GM19328 (cell line): ENCODE measurements around the gene ZNF556.

Experiments used
- ATAC-seq: cut with Tn5 transposase; IDR thresholded peaks from one replicate; pipeline ENCODE4 v1.9.1; 2021; ENCODE audit warnings: mild to moderate bottlenecking, moderate library complexity; ENCODE audit not compliant: unreplicated experiment

ZNF556 gene

DNA sequence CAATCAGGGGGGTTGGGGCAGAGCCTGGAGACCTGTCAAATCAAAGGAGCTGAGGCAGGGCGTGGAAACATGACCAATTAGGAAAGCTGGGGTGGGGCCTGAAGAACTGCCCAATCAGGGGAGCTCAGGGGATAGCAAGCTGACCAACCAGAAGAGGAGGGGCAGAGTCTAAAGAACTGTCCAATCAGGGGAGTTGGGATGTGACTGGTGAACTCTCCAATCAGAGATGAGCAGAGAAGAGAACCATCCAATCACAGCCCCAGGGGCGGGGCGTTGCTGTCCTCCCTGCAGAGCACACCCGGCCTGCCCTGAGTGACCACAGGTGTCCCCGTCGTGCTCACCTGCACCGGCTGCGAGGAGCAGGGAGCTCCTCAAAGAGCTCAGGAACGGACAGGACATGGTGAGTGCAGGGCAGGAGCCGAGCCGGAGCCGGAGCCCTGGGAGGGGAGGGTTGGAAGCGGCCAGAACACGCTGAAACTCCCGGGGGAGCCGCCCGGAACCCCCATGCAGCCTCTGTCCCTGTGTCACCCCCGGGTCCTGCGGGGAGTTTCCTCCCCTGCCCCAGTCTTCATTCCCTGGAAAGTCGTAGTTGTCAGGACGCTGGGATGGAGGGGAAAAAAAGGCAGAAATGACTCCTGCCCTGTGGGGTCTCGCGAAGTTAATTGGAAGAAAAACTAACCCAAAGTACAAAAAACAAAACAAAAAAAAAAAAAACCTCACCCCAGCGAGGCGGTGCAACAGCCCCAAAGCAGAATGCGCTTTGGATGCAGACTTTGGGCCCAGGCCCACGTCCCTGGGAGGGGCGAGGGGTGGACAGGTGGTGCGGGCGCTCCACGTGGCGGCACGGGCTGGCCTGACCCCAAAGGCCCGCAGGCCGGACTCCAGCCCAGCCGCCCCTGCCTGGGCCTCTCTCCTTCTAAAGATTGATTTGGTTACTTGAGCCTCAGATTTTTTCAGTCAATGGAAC lies at the start of gene ZNF556:
TSS of gene ZNF556 (plus strand) at position 311 of the 967 bp plus-strand sequence. CDS start at position 398, 87 bp downstream.
- no peak for ATAC-seq

DNA sequence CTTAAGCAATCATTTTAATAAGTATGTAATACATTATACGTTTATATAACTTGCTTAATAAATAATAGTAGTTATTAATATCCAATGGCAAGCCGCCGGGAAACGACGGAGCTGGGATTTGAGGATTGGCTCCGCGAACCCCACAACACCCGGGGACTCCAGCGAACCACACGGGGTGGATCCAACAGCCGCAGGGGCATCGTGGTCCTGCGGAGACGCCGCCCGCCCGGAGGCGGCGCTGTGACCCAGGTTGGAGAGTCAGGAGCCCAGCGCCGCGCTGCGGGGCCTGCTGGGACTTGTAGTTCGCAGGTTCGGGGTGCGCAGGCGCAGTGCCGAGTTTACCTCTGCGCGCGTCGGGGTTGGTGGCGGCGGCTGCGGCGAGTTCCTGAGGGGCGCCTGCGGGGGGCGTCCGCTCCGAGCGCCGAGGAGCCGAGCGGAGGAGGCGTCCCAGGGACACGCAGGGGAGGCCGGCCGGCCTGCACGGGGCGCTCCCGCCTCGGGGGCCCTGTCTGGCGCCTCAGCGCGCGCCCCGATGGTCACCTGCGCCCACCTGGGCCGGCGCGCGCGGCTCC lies 47.5 kb upstream of the ZNF556 start, which contains the start of gene ZNF554:
TSS of gene ZNF554 (plus strand) at position 329 of the 572 bp plus-strand sequence. CDS start at position 533, 204 bp downstream.
- ATAC-seq: peak; percentile 88

DNA sequence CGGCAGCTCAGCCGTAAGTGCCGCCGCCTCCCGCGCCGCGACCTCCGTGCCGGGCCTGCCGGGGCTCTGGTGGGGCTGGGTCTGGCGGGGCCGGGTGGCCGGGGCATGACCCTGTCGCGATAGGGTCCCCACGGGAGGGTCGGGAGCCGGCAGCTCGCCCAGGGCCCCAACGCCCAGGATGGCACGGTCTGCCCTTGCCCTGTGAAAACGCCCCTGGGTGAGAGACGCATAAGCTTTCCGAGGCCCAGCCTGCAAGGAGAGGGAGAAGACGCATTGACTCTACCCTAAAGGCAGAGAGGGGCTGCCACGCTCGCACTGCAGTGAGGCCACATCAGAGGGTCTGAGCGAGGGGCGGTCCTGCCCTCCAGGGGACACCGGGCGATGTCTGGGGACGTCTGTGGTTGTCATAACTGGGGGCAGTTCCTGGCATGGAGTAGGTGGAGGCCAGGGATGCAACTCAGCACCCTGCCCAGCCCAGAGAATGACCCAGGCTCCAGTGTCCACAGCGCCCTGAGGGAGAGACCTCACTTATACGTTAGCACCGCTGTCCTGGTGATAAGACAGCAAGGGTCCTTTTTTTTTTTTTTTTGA lies 46.9 kb upstream of the ZNF556 start:
- no peak for ATAC-seq

DNA sequence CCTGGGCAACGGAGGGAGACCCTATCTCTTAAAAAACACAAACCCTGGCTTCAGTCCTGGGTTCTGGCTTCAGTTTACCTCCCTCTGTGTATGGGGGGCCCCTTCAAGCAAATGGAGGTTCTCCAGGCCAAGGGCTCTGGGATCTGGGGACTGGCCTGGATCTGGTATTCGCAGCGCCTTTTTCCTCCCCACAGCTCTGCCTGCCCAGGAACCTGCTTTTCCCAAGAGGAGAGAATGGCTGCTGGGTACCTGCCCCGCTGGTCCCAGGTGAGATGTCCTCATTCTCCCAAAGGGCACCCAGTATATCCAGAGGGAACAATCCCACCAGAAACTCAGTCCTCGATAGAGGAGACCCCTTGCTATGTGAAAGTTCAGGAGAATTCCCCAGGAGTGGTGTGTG lies 44.3 kb upstream of the ZNF556 start:
- ATAC-seq: no peak

DNA sequence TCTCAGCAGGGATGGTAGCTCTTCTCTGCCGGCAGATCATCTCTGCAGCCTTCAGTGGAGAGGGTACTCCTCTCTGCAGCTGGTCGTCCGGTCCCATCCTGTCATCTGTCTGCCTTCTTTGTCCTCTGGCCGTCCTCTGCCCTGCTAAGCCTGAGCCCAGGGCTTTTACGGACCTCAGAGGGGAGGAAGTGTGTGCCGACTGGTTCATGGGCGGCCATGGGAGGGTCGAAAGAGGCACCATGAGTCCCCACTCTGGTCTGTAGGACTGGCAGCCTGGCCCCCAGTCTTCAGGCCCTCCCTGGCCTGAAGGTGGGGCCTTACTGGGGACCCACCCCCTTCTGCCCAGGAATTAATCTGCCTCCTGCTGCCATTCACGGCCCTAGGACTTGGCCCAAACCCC lies 43.5 kb upstream of the ZNF556 start:
- ATAC-seq: no peak

DNA sequence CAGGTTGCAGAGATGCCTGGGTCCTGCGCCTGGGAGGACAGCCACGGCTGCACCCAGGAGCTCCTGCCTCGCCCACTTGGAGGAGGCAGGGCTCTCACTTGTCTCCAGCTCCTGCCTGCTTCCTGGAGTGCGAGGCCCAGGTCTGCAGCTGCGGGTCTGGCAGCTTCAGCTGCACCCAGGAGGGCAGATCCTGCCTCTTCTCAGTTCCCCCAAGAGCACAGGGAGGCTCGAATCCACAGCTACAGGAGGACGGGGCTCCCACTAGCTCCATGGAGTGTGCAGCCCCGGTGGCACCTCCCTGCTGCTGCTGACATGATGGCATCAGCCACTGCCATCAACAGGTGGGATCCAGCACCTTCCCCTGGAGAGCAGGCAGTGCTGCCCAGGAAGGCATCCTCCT lies 43.0 kb upstream of the ZNF556 start:
- ATAC-seq: no peak

DNA sequence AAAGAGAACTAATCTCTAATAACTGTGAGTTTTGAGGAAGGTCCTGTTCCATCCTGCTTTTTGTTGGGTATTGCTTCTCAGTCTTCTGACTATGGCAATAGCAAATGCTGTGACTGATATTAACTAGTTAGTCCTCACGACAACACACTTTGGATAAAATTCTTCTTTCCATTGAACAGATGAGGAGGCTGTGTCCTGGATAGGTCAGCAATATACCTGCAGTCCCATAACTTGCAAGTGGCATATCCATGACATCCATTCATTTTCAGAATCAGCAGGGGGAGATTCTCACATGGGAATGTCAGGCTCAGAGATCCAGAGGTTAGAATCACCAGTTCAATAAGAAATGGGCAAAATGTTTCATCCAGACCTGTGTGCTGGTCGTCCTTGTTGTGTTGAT lies 40.1 kb upstream of the ZNF556 start:
- no peak for ATAC-seq

DNA sequence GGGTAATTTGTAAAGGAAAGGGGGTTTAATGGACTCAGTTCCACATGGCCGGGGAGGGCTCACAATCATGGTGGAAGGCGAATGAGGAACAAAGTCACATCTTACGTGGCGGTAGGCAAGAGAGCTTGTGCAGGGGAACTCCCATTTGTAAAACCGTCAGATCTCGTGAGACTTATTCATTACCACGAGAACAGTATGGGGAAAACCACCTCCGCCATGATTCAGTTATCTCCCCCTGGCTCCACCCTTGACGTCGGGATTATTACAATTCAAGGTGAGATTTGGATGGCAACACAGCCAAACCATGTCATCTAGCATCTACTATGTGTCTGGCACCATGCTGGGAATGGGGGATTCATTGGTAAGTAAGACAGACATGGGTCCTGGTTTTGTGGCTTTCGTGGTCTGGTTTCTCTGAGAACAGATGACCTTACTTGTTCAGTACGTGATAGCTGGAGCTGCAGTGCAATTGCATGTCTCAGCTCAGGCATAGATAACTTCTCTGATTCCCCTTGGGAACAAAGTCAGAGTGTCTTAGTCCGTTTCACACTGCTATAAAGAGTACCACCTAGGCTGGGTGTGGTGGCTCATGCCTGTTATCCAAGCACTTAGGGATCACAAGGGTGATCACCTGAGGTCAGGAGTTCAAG lies 39.2 kb upstream of the ZNF556 start:
- ATAC-seq: no peak

DNA sequence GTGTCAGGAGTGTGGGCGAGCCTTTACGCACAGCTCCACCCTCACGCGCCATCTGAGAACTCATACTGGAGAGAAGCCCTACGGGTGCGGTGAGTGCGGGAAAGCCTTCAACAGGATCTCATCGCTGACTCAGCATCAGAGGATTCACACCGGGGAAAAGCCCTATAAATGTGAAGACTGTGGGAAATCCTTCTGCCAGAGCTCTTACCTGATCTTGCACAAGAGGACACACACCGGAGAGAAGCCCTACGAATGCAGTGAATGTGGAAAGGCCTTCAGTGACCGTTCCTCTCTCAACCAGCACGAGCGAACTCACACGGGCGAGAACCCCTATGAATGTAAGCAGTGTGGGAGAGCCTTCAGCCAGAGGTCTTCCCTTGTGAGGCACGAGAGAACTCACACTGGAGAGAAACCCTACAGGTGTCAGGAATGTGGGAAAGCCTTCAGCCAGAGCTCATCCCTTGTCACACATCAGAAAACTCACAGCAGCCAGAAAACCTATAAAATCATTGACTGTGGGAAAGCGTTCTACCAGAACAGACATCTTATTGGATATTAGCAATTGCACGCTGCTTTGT lies 32.8 kb upstream of the ZNF556 start:
- ATAC-seq: no peak

DNA sequence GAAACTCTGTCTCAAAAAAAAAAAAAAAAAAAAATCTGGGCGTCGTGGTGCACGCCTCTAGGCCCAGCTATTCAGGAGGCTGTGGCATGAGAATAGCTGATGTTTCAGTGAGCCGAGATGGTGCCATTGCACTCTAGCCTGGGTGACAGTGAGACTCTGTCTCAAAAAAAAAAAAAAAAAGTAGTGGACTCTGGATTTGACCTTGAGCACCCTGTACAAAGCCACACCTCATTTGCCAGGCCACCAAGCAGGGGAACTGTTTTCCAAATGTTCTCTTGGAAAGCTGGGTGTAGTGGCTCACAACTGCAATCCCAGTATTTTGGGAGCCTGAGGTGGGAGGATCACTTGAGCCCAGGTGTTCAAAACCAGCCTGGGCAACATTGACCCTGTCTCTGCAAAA lies 29.7 kb upstream of the ZNF556 start:
- ATAC-seq: no peak

DNA sequence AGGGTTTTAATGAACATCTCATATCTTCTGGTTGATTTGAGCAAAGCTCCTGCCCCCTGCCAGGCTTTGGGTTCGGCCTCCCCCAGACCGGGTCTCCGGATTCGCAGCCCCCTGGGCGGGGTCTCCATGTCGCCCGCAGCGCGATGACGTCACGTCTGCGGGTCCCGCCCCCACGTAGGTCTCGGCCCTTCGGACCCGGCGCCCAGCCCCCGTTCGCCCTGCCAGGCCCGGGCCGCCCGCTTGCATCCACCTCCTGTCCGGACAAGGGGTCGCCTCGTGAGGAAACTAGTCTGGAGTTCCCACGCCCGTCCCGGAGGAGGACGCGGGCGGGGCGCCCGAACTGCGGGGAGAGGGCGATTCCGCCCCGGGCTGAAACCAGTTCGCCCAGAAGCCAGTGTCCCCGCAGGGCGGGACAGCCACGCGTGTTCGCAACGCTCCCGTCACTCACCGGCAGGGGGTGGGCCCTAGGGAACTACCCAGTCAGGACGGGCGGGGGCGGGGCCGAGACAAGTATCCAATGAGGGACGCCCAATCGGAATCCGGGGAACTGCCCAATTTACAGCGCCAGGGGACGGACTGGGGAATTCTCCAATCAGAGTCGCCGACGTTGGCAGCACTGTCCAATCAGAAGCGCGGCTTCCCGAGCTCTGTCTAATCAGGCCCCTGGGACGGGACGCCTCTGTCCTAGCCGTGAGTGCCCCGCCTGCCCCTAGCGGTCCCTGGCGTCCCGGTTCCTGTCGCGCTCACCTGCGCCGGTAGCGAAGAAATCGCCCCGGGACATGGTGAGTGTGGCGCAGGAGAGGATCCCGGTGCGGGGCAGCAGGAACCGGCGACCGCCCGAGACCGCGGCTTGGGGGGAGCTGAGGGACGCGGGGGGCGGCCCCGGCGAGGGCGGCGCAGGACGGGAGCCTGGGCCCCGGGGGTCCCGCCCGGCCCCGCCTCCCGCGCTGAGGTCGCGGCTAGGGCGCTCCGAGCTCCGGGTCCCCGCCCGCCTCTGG lies 26.0 kb upstream of the ZNF556 start, which contains the start of gene ZNF555:
TSS of gene ZNF555 (plus strand) at position 682 of the 998 bp plus-strand sequence. CDS start at position 780, 98 bp downstream.
- peak; percentile 96 for ATAC-seq

DNA sequence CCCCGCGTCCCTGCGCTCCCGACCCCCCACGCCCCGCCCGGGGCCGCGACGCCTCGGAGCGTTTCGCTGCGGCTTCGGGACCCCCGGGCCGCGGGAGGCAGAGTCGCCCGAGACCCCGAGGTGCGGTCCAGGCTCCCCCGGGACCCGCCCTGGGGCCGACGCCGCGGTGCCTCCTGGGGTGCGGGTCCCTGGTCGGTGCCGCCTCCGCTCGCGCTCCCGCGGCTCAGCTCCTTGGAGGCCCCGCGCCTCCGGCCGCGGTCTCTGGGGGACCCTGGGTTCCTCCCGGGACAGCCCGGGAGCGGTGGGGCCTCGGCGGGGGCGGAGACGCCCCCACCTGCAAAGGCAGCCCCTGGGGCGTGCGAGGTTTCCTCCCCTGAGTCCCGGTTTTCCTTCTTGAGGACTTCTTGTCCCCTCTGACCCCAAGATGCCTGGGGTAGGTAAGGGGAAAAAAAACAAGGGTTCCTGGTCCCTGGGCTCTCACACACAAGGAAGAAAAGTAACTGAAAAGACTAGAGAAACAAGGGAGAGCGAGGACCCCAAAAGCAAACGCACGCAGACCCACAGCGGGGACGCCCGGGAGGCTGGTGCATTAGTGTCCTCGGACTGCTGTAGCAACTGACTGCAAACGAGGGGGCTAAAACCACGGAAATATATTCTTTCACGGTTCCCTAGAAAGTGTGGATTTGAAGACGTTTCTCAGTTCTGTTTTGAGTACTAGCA lies 25.1 kb upstream of the ZNF556 start:
- peak; percentile 2 for ATAC-seq

DNA sequence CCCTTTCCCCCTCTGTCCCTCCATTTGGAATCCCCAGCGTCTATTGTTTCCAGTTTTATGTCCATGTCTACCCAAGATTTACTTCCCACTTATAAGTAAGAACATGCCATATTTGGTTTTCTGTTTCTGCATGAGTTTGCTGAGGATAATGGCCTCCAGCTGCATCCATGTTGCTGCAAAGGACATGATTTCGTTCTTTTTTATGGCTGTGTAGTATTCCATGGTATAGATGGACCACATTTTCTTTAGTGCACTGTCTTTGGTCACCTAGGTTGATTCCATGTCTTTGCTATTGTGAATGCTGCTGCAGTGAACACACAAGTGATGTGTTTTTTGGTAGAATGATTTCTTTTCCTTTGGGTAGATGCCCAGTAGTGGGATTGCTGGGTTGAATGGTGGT lies 22.0 kb upstream of the ZNF556 start:
- no peak for ATAC-seq

DNA sequence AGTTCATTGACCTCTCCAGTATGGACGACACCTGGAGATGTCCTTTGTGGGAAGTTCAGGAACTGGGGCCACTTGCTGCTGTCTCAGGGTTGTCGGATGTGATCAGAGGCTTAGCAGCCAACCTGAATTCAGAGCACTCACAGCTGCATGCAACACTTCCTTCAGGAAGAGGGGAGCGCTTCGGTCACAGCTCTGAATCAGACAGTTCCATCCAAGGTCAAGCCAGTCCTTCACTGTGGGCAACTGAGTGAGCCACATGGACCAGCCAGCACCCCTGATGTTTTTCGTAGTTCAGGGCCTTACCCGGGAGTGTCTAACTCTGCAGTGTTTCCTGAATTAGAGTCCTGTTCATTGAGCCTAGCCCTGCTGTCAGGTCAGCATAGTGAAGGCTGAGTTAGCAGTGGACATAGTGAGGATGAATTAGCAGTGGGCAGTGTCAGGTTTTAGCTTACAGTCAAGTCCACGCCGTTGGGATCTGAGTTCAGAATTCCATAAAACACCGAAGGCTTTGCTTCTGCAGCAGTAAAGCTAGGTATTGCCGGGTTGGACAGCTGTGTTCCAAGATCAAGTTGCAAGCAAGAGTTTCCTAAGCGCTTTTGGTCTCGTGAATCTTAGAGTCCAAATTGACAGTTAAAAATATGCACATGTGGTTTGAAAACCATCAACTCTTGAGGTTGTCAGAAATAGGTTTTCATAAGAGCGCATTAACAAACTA lies 20.8 kb upstream of the ZNF556 start:
- no peak for ATAC-seq

DNA sequence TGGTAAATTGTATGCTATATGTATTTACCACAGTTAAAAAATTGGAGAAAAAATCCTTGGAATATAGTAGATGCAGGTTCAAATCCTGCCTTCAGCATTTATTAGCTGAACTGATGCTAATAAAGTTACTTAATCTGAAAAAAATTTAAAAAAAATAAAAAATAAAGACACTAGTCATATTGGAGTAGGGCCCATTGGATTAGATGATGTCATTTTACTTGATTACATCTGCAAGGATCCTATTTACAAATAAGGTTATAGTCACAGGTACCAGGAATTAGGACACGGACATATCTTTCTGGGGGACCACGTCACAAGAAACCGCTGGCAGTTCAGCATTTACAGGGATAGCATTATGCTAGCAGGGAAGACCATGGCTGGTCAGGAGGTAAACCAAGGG lies 19.6 kb upstream of the ZNF556 start:
- ATAC-seq: no peak

DNA sequence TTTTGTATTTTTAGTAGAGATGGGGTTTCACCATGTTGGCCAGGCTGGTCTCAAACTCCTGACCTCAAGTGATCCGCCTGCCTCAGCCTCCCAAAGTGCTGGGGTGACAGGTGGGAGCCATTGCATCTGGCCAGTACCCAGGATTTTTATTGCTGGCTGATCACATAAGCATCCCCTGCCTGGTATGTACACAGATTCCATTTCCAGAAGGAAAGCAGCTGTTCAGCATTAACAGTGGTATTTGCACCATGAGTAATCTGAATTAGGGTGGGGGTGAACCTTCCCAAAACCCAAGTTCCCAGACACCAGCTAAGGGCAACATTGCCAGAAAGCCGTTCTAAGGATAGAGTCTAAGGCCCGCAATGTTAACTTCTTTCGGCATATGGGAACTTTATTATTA lies 18.5 kb upstream of the ZNF556 start:
- no peak for ATAC-seq

DNA sequence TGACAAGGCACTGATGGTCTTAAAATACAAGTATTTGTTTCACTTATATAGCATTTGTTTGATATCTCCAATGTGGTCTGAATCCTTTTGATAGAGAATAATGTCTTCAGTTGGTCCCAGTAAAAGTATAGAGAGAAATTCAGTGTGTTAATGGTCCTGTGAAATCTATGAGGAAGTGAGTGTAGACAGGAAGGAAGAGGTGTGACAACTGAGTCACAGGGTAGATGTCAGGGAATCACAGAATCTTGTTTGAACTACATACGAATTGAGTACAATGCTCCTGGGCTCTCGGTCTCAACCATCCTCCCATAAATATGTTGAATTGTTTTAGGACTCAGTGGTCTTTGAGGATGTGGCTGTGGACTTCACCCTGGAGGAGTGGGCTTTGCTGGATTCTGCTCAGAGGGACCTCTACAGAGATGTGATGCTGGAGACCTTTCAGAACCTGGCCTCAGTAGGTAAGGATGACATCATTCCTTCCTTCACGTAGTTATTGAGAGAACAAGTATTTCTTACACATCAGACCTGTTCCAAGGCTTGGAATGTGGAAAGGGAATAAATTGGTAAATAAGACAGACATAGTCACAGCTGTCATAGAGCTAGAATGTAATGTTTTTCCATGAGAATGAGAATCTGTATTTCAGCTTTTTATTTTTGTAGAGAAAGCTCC lies 16.7 kb upstream of the ZNF556 start:
- ATAC-seq: no peak

DNA sequence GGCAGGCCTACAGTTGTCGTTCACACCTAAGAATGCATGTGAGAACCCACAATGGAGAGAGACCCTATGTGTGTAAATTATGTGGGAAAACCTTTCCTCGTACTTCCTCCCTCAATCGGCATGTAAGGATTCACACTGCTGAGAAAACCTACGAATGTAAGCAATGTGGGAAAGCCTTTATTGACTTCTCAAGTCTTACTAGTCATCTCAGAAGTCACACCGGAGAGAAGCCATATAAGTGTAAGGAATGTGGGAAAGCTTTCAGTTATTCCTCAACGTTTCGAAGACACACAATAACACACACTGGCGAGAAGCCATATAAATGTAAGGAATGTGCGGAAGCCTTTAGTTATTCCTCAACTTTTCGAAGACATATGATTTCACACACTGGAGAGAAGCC lies 14.5 kb upstream of the ZNF556 start:
- no peak for ATAC-seq
